GM23338 (cell line): ENCODE measurements around the gene UBQLNL. TPM values are rescaled to one million over a fixed set of nuclear protein-coding genes. Genes with fewer than 3 reads are reported as not detected.

Experiments used
- ATAC-seq: fragments of 200-7000 bp; cut with Tn5 transposase; 3 replicates; pipeline ENCODE4 v1.9.1; 2020
- DNase-seq: peaks from one replicate; pipeline ENCODE4 v3.0.0-alpha.2; 2015; ENCODE audit warnings: low spot score
- H2AFZ ChIP-seq: fragments of 200-600 bp; sonication (generic); 2 replicates; pipeline ENCODE4 v1.8.0; 2016; ENCODE audit warnings: antibody characterized with exemption, mild to moderate bottlenecking, moderate library complexity
- H3F3A ChIP-seq: fragments of 200-600 bp; sonication (generic); replicated peaks from 2 replicates; pipeline ENCODE4 v1.8.0; 2017; ENCODE audit warnings: antibody characterized with exemption, mixed run types, low read depth
- H3K27ac ChIP-seq: fragments of 200-600 bp; sonication (generic); 2 replicates; pipeline ENCODE4 v1.6.1; 2016; ENCODE audit warnings: low read depth
- H3K27me3 ChIP-seq: fragments of 200-600 bp; sonication (generic); 2 replicates; pipeline ENCODE4 v1.8.0; 2016; ENCODE audit warnings: mild to moderate bottlenecking, mixed run types, moderate library complexity; ENCODE audit not compliant: insufficient read depth
- H3K36me3 ChIP-seq: fragments of 200-600 bp; sonication (generic); 2 replicates; pipeline ENCODE4 v1.8.0; 2016; ENCODE audit warnings: mild to moderate bottlenecking; ENCODE audit not compliant: insufficient read depth
- H3K4me1 ChIP-seq: fragments of 200-600 bp; sonication (generic); 2 replicates; pipeline ENCODE4 v1.8.0; 2016; ENCODE audit warnings: mild to moderate bottlenecking, moderate library complexity; ENCODE audit not compliant: insufficient read depth
- H3K4me2 ChIP-seq: fragments of 200-600 bp; sonication (generic); 2 replicates; pipeline ENCODE4 v1.7.1; 2017; ENCODE audit warnings: mixed run types
- H3K4me3 ChIP-seq: fragments of 200-600 bp; sonication (generic); 2 replicates; pipeline ENCODE4 v1.6.1; 2016; ENCODE audit warnings: mixed run types
- H3K79me2 ChIP-seq: fragments of 200-600 bp; sonication (generic); replicated peaks from 2 replicates; pipeline ENCODE4 v1.8.0; 2017; ENCODE audit warnings: mild to moderate bottlenecking; ENCODE audit not compliant: insufficient read depth
- H3K9me2 ChIP-seq: fragments of 200-600 bp; sonication (generic); 2 replicates; pipeline ENCODE4 v1.8.0; 2017; ENCODE audit not compliant: insufficient read depth
- H4K20me1 ChIP-seq: fragments of 200-600 bp; sonication (generic); replicated peaks from 2 replicates; pipeline ENCODE4 v1.8.0; 2017; ENCODE audit warnings: mild to moderate bottlenecking; ENCODE audit not compliant: insufficient read depth
- H3K27ac Mint-ChIP-seq: 2 replicates; pipeline ENCODE4 v1.8.0; 2020; ENCODE audit warnings: inconsistent platforms, mild to moderate bottlenecking, moderate library complexity, mixed read lengths
- H3K27me3 Mint-ChIP-seq: 3 replicates; pipeline ENCODE4 v1.8.0; 2022; ENCODE audit warnings: low read depth, mild to moderate bottlenecking, moderate library complexity, mixed read lengths, inconsistent platforms; ENCODE audit not compliant: insufficient read depth, poor library complexity
- H3K36me3 Mint-ChIP-seq: 3 replicates; pipeline ENCODE4 v1.8.0; 2021; ENCODE audit warnings: low read depth, mild to moderate bottlenecking, inconsistent platforms, moderate library complexity, mixed read lengths
- H3K4me1 Mint-ChIP-seq: 3 replicates; pipeline ENCODE4 v1.8.0; 2020; ENCODE audit warnings: mild to moderate bottlenecking, inconsistent platforms, mixed read lengths
- H3K4me3 Mint-ChIP-seq: 3 replicates; pipeline ENCODE4 v1.8.0; 2021; ENCODE audit warnings: moderate library complexity, mild to moderate bottlenecking, inconsistent platforms, mixed read lengths
- H3K9me3 Mint-ChIP-seq: 3 replicates; pipeline ENCODE4 v1.8.0; 2020; ENCODE audit warnings: moderate library complexity, mild to moderate bottlenecking, inconsistent platforms, mixed read lengths
- CREB1 ChIP-seq: fragments of 250-450 bp; sonication (Bioruptor Pico); IDR thresholded peaks from 2 replicates; pipeline ENCODE4 v1.5.0; 2020; ENCODE audit warnings: low read depth, mild to moderate bottlenecking, moderate library complexity
- EZH2phosphoT487 ChIP-seq: fragments of 200-600 bp; sonication (generic); IDR thresholded peaks from one replicate; pipeline ENCODE4 v1.8.1; 2018; ENCODE audit warnings: antibody characterized with exemption; ENCODE audit not compliant: unreplicated experiment
- NANOG ChIP-seq: IDR thresholded peaks from 2 replicates; pipeline ENCODE4 v1.6.1; 2016; ENCODE audit warnings: antibody characterized with exemption, borderline replicate concordance
- STAT1 ChIP-seq: IDR thresholded peaks from one replicate; pipeline ENCODE4 v1.6.1; 2016; ENCODE audit warnings: antibody characterized with exemption; ENCODE audit not compliant: unreplicated experiment
- ZNF331 ChIP-seq: fragments of 250-450 bp; sonication (Bioruptor Pico); IDR thresholded peaks from 2 replicates; pipeline ENCODE4 v1.5.0; 2020; ENCODE audit warnings: low read depth, mild to moderate bottlenecking, moderate library complexity
- polyA plus RNA-seq: library from polyadenylated mRNA; unstranded; fragments of >200 nt; fragmentation: Nextera tagmentation; extraction: Ambion mirVana; gene quantifications from 2 replicates; pipeline ENCODE4 v1.2.1, GENCODE V29; 2016
- total RNA-seq: library from RNA; depleted of rRNA; stranded (reverse); fragments of >200 nt; shearing (Covaris generic); gene quantifications from 2 replicates; pipeline ENCODE4 v1.2.3, GENCODE V29; 2014
- TF ChIP-seq, protein P1 (sequence below): fragments of 250-450 bp; sonication (Bioruptor Pico); IDR thresholded peaks from 2 replicates; pipeline ENCODE4 v1.5.0; 2020; ENCODE audit warnings: mild to moderate bottlenecking, moderate library complexity
- TF ChIP-seq, protein P2 (sequence below): IDR thresholded peaks from one replicate; pipeline ENCODE4 v1.6.1; 2018; ENCODE audit warnings: antibody characterized with exemption; ENCODE audit not compliant: unreplicated experiment

The UBQLNL gene
- total and polyA plus RNA-seq, 2 experiments from 2014 or later: 0.52 TPM; not detected in 1

DNA sequence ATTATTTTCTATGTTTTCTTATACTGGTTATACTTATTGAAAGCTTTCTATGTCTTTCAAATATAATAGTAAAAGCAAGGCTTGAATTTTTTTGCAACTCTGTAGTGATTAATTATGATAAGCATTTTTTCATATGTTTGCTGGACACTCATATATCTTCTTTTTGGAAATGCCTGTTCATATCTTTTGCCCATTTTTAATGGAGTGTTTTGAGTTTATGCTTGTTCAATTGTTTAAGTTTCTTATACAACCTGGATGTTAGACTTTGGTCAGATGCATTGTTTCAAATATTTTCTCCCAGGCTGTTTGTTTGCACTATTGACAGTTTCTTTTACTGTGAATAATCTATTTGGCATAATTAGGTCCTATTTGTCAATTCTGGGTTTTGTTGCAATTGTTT lies 20.0 kb upstream of the UBQLNL start:
- no peak overlapping the region for H3K27ac Mint-ChIP-seq
- H3K36me3 Mint-ChIP-seq: no peaks in the 10 kb centered on the region
- no peaks in the 10 kb centered on the region for H3K4me1 Mint-ChIP-seq
- TF ChIP-seq, protein P1, sequence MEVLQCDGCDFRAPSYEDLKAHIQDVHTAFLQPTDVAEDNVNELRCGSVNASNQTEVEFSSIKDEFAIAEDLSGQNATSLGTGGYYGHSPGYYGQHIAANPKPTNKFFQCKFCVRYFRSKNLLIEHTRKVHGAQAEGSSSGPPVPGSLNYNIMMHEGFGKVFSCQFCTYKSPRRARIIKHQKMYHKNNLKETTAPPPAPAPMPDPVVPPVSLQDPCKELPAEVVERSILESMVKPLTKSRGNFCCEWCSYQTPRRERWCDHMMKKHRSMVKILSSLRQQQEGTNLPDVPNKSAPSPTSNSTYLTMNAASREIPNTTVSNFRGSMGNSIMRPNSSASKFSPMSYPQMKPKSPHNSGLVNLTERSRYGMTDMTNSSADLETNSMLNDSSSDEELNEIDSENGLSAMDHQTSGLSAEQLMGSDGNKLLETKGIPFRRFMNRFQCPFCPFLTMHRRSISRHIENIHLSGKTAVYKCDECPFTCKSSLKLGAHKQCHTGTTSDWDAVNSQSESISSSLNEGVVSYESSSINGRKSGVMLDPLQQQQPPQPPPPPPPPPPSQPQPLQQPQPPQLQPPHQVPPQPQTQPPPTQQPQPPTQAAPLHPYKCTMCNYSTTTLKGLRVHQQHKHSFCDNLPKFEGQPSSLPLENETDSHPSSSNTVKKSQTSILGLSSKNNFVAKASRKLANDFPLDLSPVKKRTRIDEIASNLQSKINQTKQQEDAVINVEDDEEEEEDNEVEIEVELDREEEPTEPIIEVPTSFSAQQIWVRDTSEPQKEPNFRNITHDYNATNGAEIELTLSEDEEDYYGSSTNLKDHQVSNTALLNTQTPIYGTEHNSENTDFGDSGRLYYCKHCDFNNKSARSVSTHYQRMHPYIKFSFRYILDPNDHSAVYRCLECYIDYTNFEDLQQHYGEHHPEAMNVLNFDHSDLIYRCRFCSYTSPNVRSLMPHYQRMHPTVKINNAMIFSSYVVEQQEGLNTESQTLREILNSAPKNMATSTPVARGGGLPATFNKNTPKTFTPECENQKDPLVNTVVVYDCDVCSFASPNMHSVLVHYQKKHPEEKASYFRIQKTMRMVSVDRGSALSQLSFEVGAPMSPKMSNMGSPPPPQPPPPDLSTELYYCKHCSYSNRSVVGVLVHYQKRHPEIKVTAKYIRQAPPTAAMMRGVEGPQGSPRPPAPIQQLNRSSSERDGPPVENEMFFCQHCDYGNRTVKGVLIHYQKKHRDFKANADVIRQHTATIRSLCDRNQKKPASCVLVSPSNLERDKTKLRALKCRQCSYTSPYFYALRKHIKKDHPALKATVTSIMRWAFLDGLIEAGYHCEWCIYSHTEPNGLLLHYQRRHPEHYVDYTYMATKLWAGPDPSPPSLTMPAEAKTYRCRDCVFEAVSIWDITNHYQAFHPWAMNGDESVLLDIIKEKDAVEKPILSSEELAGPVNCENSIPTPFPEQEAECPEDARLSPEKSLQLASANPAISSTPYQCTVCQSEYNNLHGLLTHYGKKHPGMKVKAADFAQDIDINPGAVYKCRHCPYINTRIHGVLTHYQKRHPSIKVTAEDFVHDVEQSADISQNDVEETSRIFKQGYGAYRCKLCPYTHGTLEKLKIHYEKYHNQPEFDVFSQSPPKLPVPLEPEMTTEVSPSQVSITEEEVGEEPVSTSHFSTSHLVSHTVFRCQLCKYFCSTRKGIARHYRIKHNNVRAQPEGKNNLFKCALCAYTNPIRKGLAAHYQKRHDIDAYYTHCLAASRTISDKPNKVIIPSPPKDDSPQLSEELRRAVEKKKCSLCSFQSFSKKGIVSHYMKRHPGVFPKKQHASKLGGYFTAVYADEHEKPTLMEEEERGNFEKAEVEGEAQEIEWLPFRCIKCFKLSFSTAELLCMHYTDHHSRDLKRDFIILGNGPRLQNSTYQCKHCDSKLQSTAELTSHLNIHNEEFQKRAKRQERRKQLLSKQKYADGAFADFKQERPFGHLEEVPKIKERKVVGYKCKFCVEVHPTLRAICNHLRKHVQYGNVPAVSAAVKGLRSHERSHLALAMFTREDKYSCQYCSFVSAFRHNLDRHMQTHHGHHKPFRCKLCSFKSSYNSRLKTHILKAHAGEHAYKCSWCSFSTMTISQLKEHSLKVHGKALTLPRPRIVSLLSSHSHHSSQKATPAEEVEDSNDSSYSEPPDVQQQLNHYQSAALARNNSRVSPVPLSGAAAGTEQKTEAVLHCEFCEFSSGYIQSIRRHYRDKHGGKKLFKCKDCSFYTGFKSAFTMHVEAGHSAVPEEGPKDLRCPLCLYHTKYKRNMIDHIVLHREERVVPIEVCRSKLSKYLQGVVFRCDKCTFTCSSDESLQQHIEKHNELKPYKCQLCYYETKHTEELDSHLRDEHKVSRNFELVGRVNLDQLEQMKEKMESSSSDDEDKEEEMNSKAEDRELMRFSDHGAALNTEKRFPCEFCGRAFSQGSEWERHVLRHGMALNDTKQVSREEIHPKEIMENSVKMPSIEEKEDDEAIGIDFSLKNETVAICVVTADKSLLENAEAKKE (CRISPR knock-in tag): no peak
- TF ChIP-seq NANOG: no peak
- no peak for TF ChIP-seq EZH2phosphoT487
- TF ChIP-seq STAT1: no peak
- no peak for TF ChIP-seq ZNF331 (CRISPR knock-in tag)
- TF ChIP-seq CREB1 (CRISPR knock-in tag): no peak
- TF ChIP-seq, protein P2, sequence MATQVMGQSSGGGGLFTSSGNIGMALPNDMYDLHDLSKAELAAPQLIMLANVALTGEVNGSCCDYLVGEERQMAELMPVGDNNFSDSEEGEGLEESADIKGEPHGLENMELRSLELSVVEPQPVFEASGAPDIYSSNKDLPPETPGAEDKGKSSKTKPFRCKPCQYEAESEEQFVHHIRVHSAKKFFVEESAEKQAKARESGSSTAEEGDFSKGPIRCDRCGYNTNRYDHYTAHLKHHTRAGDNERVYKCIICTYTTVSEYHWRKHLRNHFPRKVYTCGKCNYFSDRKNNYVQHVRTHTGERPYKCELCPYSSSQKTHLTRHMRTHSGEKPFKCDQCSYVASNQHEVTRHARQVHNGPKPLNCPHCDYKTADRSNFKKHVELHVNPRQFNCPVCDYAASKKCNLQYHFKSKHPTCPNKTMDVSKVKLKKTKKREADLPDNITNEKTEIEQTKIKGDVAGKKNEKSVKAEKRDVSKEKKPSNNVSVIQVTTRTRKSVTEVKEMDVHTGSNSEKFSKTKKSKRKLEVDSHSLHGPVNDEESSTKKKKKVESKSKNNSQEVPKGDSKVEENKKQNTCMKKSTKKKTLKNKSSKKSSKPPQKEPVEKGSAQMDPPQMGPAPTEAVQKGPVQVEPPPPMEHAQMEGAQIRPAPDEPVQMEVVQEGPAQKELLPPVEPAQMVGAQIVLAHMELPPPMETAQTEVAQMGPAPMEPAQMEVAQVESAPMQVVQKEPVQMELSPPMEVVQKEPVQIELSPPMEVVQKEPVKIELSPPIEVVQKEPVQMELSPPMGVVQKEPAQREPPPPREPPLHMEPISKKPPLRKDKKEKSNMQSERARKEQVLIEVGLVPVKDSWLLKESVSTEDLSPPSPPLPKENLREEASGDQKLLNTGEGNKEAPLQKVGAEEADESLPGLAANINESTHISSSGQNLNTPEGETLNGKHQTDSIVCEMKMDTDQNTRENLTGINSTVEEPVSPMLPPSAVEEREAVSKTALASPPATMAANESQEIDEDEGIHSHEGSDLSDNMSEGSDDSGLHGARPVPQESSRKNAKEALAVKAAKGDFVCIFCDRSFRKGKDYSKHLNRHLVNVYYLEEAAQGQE: no peak
- no peak for ATAC-seq
- no peaks in the 10 kb centered on the region for H3K27me3 Mint-ChIP-seq
- no peak overlapping the region for H3K4me3 ChIP-seq
- no peaks in the 10 kb centered on the region for H3K27me3 ChIP-seq
- H3K79me2 ChIP-seq: no peaks in the 10 kb centered on the region
- H3K36me3 ChIP-seq: no peaks in the 10 kb centered on the region
- H2AFZ ChIP-seq: no peak overlapping the region
- no peak overlapping the region for H3K4me2 ChIP-seq
- peaks cover 3% of the 10 kb centered on the region; the same call in 1 of the 3 replicates for H3K9me3 Mint-ChIP-seq
- H4K20me1 ChIP-seq: no peaks in the 10 kb centered on the region
- H3K9me2 ChIP-seq: no peaks in the 10 kb centered on the region
- H3F3A ChIP-seq: no peaks in the 10 kb centered on the region
- no peak for DNase-seq
- no peak overlapping the region for H3K27ac ChIP-seq
- no peak overlapping the region for H3K4me3 Mint-ChIP-seq
- no peaks in the 10 kb centered on the region for H3K4me1 ChIP-seq
